GM19099 (cell line): ENCODE data around the gene DNAJB12.

ENCODE experiments used
- POLR2A ChIP-seq: IDR thresholded peaks from 3 replicates; pipeline ENCODE4 v1.6.1; 2011; ENCODE audit warnings: low read depth; ENCODE audit not compliant: insufficient read length; ENCODE audit errors: extremely low read depth

The DNAJB12 gene

GRCh38 chr10:72323771-72324191, 30.9 kb downstream of the DNAJB12 start:
- TF ChIP-seq POLR2A = no peak

- TF ChIP-seq POLR2A = no peak
Observed at GRCh38 chr10:72323108-72323749, 31.5 kb downstream of the DNAJB12 start.

GRCh38 chr10:72322280-72323058, 32.2 kb downstream of the DNAJB12 start:
- no peak for TF ChIP-seq POLR2A

GRCh38 chr10:72322030-72322279, 32.8 kb downstream of the DNAJB12 start:
- TF ChIP-seq POLR2A = no peak

GRCh38 chr10:72321248-72322029, 33.3 kb downstream of the DNAJB12 start:
- no peak for TF ChIP-seq POLR2A

- peak; percentile 76 for TF ChIP-seq POLR2A
Observed at GRCh38 chr10:72320676-72321247, 34.0 kb downstream of the DNAJB12 start.

GRCh38 chr10:72319416-72320254, 35.1 kb downstream of the DNAJB12 start:
- peak; percentile 65 for TF ChIP-seq POLR2A

GRCh38 chr10:72318418-72319262, 36.1 kb downstream of the DNAJB12 start:
- no peak for TF ChIP-seq POLR2A

- no peak for TF ChIP-seq POLR2A
Observed at GRCh38 chr10:72316748-72317435, 37.8 kb downstream of the DNAJB12 start.

- no peak for TF ChIP-seq POLR2A
Observed at GRCh38 chr10:72316386-72316700, 38.4 kb downstream of the DNAJB12 start.

- no peak for TF ChIP-seq POLR2A
Observed at GRCh38 chr10:72315611-72316385, 38.9 kb downstream of the DNAJB12 start.

- no peak for TF ChIP-seq POLR2A
Observed at GRCh38 chr10:72315054-72315453, 39.7 kb downstream of the DNAJB12 start.

GRCh38 chr10:72314263-72314662, 40.5 kb downstream of the DNAJB12 start:
- no peak for TF ChIP-seq POLR2A
